Neural crest cell (in vitro differentiated cells): ENCODE data around the gene CUBN. TPM values are rescaled to one million over a fixed set of nuclear protein-coding genes. Genes with fewer than 3 reads are reported as not detected.

Experiments
- DNase-seq: peaks from one replicate; pipeline ENCODE4 v3.0.0; 2021; ENCODE audit warnings: low read depth, mixed read lengths, low spot score
- H3K27ac Mint-ChIP-seq: one replicate; pipeline ENCODE4 v1.8.0; 2021; ENCODE audit warnings: mild to moderate bottlenecking, mixed read lengths; ENCODE audit not compliant: unreplicated experiment
- H3K27me3 Mint-ChIP-seq: 2 replicates; pipeline ENCODE4 v1.8.0; 2021; ENCODE audit warnings: low read depth, mild to moderate bottlenecking, mixed read lengths
- H3K36me3 Mint-ChIP-seq: 2 replicates; pipeline ENCODE4 v1.8.0; 2021; ENCODE audit warnings: low read depth, mild to moderate bottlenecking, mixed read lengths
- H3K4me1 Mint-ChIP-seq: 2 replicates; pipeline ENCODE4 v1.8.0; 2021; ENCODE audit warnings: mixed read lengths
- H3K4me3 Mint-ChIP-seq: one replicate; pipeline ENCODE4 v1.8.0; 2021; ENCODE audit warnings: mild to moderate bottlenecking, mixed read lengths
- H3K9me3 Mint-ChIP-seq: 2 replicates; pipeline ENCODE4 v1.8.0; 2021; ENCODE audit warnings: mixed read lengths
- total RNA-seq: library from RNA; stranded (reverse); gene quantifications from 2 replicates; pipeline ENCODE4 v1.2.1, GENCODE V29; 2021
- TF ChIP-seq, protein P1 (sequence below): fragments of 200-600 bp; sonication (generic); conservative IDR thresholded peaks from 2 replicates; pipeline ENCODE4 v1.5.0; 2021; ENCODE audit warnings: antibody characterized with exemption, mild to moderate bottlenecking

CUBN gene
- total RNA-seq, 1 donor from 2014 or later = 2.2 TPM

DNA sequence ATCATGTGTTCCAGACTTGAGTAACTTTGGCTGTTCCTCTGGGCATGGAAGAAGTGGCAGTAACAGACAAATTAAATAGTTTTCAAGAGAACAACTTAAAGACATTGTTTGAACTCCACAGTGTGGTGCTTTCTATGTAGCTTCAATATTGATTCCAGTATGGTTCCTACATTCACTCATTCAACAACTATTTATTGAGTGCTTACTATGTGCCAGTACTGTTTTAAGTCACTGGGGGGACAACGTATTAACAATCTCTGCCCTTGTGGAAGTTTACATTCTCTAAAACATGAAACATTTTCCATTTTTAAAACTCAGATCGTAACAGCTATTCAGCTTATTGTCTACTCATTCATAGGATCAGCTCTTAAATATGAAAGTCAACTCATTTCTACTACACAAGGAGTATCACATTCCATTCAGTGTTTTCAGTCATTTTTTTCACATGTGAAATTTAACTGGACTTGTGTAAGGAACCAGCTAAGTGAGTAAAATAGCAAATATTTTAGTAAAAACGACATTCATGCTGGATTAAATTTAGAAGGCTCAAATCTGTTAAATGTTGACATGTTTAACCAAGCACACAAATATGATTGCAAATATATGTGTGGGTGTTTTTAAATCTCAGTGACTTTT, 13.6 kb upstream of the CUBN start:
- no peak overlapping the region for H3K27ac Mint-ChIP-seq
- H3K4me1 Mint-ChIP-seq = peaks cover 25% of the 10 kb centered on the region
- no peak for DNase-seq
- peaks cover 13% of the 10 kb centered on the region for H3K36me3 Mint-ChIP-seq
- H3K9me3 Mint-ChIP-seq = peaks cover 3% of the 10 kb centered on the region
- H3K4me3 Mint-ChIP-seq = no peak overlapping the region
- no peaks in the 10 kb centered on the region for H3K27me3 Mint-ChIP-seq
- TF ChIP-seq, protein P1, sequence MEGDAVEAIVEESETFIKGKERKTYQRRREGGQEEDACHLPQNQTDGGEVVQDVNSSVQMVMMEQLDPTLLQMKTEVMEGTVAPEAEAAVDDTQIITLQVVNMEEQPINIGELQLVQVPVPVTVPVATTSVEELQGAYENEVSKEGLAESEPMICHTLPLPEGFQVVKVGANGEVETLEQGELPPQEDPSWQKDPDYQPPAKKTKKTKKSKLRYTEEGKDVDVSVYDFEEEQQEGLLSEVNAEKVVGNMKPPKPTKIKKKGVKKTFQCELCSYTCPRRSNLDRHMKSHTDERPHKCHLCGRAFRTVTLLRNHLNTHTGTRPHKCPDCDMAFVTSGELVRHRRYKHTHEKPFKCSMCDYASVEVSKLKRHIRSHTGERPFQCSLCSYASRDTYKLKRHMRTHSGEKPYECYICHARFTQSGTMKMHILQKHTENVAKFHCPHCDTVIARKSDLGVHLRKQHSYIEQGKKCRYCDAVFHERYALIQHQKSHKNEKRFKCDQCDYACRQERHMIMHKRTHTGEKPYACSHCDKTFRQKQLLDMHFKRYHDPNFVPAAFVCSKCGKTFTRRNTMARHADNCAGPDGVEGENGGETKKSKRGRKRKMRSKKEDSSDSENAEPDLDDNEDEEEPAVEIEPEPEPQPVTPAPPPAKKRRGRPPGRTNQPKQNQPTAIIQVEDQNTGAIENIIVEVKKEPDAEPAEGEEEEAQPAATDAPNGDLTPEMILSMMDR = no peak

DNA sequence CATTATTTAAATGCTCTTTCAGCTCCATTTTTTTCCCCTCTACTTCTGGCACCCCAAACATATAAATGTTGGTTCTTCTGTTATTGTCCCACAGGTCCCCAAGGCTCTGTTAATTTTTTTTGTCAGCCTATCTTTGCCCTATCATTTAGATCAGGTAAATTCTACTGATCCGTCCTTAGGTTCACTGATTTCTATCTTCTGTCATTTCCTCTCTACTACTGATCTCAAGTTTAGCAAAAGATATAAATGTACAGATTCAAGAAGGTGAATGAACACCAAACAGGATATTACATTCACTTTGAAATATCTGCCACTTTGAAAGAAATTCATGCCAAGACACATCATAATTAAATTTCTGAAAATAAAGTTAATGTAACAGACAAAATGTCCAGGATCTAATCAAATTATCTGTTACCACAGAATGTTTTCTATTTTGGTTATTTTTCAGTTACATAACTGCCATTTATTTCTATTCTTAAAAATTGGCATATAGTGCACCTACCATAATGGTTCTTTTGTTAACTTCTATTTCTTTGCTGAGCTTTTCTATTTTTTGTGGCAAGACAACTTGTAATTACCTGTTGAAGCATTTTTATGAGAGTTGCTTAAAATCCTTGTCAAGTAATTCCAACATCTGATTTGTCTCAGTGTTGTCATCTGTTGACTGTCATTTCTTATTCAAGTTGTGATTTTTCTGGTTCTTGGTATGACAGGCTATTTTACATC, 12.1 kb upstream of the CUBN start:
- Mint-ChIP-seq H3K4me1 (peaks cover 21% of the 10 kb centered on the region), H3K36me3 (peaks cover 8% of the 10 kb centered on the region), H3K27me3 (no peaks in the 10 kb centered on the region), H3K27ac (no peak overlapping the region), H3K9me3 (peaks cover 3% of the 10 kb centered on the region), H3K4me3 (no peak overlapping the region)
- DNase-seq = no peak
- TF ChIP-seq, protein P1 = no peak

DNA sequence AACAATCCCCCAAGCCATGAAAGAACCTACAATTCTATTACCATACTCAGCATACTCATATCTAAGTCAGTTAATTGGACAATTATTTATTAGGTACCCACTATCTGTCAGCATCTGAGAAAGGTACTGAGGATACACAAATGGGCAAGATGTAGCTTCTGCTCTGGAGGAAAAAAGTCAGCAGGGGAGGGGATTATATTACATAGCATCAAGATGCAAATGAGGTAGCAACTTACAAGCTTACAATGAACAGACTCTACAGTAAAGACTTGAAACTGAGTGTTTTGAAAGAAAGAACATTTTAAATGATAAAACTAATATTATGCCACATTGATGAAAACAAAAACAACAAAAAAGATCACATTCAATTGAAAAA, 10.8 kb upstream of the CUBN start:
- H3K36me3 Mint-ChIP-seq = peaks cover 8% of the 10 kb centered on the region
- H3K27me3 Mint-ChIP-seq = no peaks in the 10 kb centered on the region
- H3K4me3 Mint-ChIP-seq = no peak overlapping the region
- H3K4me1 Mint-ChIP-seq = peaks cover 21% of the 10 kb centered on the region
- H3K9me3 Mint-ChIP-seq = peaks cover 3% of the 10 kb centered on the region
- no peak overlapping the region for H3K27ac Mint-ChIP-seq
- no peak for DNase-seq
- TF ChIP-seq, protein P1 = no peak

DNA sequence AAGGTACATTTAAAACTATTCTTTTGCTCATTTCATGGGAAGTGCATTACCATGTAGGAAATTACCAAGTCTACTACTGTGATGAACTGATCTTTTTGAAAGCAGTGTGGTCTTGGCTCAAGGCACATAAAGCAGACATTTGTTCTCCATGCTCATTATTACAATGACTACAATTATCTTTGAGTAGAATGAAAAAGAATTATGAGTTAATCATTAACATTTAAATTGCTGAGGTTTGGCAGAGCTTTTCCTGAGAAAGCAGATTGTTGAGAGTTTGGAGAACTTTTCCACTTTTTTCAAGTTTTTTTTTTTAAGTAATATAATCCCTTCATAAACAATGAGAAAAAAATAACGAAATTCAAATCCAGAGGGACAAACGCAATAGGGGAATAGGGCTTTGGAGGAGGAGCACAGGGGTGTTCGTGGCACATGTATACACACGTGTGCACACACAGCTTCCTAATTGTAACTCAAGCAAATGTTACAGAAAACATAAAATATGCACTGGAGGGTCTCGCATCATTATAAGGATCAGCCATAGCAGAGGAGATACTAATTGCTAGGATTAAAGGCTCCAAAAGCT, 8.9 kb upstream of the CUBN start:
- no peak overlapping the region for H3K27ac Mint-ChIP-seq
- peaks cover 6% of the 10 kb centered on the region for H3K36me3 Mint-ChIP-seq
- H3K9me3 Mint-ChIP-seq = peaks cover 3% of the 10 kb centered on the region
- no peak for DNase-seq
- TF ChIP-seq, protein P1 = no peak
- no peak overlapping the region for H3K4me3 Mint-ChIP-seq
- H3K4me1 Mint-ChIP-seq = peaks cover 32% of the 10 kb centered on the region
- no peaks in the 10 kb centered on the region for H3K27me3 Mint-ChIP-seq

DNA sequence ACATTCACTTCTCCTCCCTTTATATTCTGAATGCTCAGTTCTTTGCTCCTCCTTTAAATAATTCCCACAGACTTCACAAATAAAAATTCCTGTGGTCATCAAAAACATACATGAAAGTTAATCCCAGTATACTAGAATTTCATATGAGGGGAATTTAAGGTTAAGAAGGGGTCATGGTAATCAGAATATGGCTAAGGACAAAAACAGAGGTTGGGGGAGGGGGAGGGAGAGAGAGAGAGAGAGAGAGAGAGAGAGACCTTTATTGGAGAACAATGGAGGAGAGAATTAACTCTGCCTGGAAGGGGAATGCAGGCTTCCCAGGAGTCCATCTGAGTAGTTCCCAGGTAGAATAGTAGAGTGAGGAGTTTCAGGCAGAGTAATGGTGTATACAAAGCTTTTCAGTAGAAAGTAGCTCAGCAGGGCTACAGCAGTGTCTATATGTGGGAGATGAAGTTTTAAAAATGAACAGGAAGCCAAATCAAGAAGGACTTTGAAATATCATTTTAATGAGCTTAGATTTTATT, 5.2 kb upstream of the CUBN start:
- Mint-ChIP-seq H3K27me3 (no peaks in the 10 kb centered on the region), H3K9me3 (peaks cover 3% of the 10 kb centered on the region), H3K4me1 (peaks cover 40% of the 10 kb centered on the region), H3K4me3 (no peak overlapping the region), H3K36me3 (peaks cover 2% of the 10 kb centered on the region), H3K27ac (no peak overlapping the region)
- TF ChIP-seq, protein P1 = no peak
- DNase-seq = no peak
